K562 (cell line): ENCODE measurements around the gene SNX25. TPM values are rescaled to one million over a fixed set of nuclear protein-coding genes. Genes with fewer than 3 reads are reported as not detected.

Source experiments
- ATAC-seq: fragments of 200-7000 bp; cut with Tn5 transposase; 3 replicates; pipeline ENCODE4 v1.9.1; 2020; ENCODE audit warnings: moderate library complexity
- BruUV-seq: library from RNA; stranded (reverse); fragments of 400-500 nt; replicated peaks from 2 replicates; lab custom pipeline; 2021; lab: Mats Ljungman, UMichigan
- CTCF ChIA-PET: fragments of 300-600 bp; formaldehyde crosslinking; extraction: SDS; loops from one replicate; lab custom pipeline; 2021; ENCODE audit warnings: low intra/inter-chr PET ratio; lab: Yijun Ruan, JAX
- POLR2A ChIA-PET: fragments of 300-600, 350-650 bp; sonication (Branson Sonifier 250); formaldehyde crosslinking; extraction: SDS; loops from one replicate; lab custom pipeline; 2021; ENCODE audit warnings: antibody characterized with exemption, inconsistent platforms; lab: Yijun Ruan, JAX
- DNase-seq, 4 experiments: peaks; one replicate each; pipeline versions ENCODE4 v3.0.0 to v3.0.0-alpha.2; 2011 to 2018; ENCODE audit warnings: low spot score in 3 of 4, mixed read lengths in 3 of 4; ENCODE audit errors: extremely low read depth in 1 of 4
- FAIRE-seq: peaks from 2 replicates; lab custom pipeline; 2011; peaks lifted over from hg19 to GRCh38; lab: Jason Lieb, UNC
- H2AFZ ChIP-seq: 2 replicates; pipeline ENCODE4 v1.6.0; 2011; ENCODE audit warnings: low read depth, low read length, control low read depth, inconsistent platforms
- H3K27ac ChIP-seq: fragments of 200-600 bp; 3 replicates; pipeline ENCODE4 v1.8.0; 2011; ENCODE audit warnings: low read depth, mild to moderate bottlenecking, control low read depth, inconsistent platforms, low read length, moderate library complexity, mixed read lengths; ENCODE audit errors: extremely low read depth
- H3K27me3 ChIP-seq, 2 experiments: fragments of 300-600 bp in 1 of 2; 2 replicates in 1 of 2; 3 replicates in 1 of 2; pipeline versions ENCODE4 v1.6.0 to v1.8.0; 2011; ENCODE audit warnings: inconsistent platforms in 2 of 2, low read length in 2 of 2, mild to moderate bottlenecking in 1 of 2, mixed read lengths in 1 of 2, moderate library complexity in 1 of 2; ENCODE audit not compliant: control insufficient read depth in 2 of 2, insufficient read depth in 2 of 2
- H3K36me3 ChIP-seq: fragments of 300-600 bp; 3 replicates; pipeline ENCODE4 v1.8.0; 2011; ENCODE audit warnings: mild to moderate bottlenecking, low read length, inconsistent platforms; ENCODE audit not compliant: control insufficient read depth, insufficient read depth
- H3K4me1 ChIP-seq, 2 experiments: fragments of 200-600 bp in 1 of 2; replicated peaks in 1 of 2; 2 replicates in 1 of 2; 3 replicates in 1 of 2; pipeline versions ENCODE4 v1.5.1 to v1.8.0; 2011; ENCODE audit warnings: inconsistent platforms in 2 of 2, low read length in 2 of 2, mild to moderate bottlenecking in 1 of 2, mixed read lengths in 1 of 2, moderate library complexity in 1 of 2; ENCODE audit not compliant: control insufficient read depth in 2 of 2, insufficient read depth in 2 of 2
- H3K4me2 ChIP-seq: 2 replicates; pipeline ENCODE4 v1.6.1; 2011; ENCODE audit warnings: low read length, control low read depth, inconsistent platforms, mixed read lengths; ENCODE audit not compliant: insufficient read depth
- H3K4me3 ChIP-seq: fragments of 200-600 bp; sonication (generic), shearing (Covaris generic); 2 replicates; pipeline ENCODE4 v1.5.1; 2016; ENCODE audit warnings: control low read depth, inconsistent platforms
- H3K79me2 ChIP-seq: fragments of 200-600 bp; 3 replicates; pipeline ENCODE4 v1.8.0; 2011; ENCODE audit warnings: low read length, inconsistent platforms; ENCODE audit not compliant: control insufficient read depth, insufficient read depth
- H3K9ac ChIP-seq, 2 experiments: 2 replicates each; pipeline versions ENCODE4 v1.6.0 to v1.6.1; 2011; ENCODE audit warnings: low read depth in 2 of 2, low read length in 2 of 2, control low read depth in 1 of 2, inconsistent platforms in 1 of 2, mild to moderate bottlenecking in 1 of 2, mixed read lengths in 1 of 2; ENCODE audit not compliant: insufficient read depth in 1 of 2
- H3K9me1 ChIP-seq: one replicate; pipeline ENCODE4 v1.6.0; 2011; ENCODE audit warnings: inconsistent platforms, mild to moderate bottlenecking, low read length, moderate library complexity; ENCODE audit not compliant: control insufficient read depth, insufficient read depth
- H3K9me3 ChIP-seq: replicated peaks from 2 replicates; pipeline ENCODE4 v1.5.1; 2011; ENCODE audit warnings: low read depth, low read length, inconsistent platforms; ENCODE audit not compliant: control insufficient read depth, insufficient read depth
- H4K20me1 ChIP-seq: replicated peaks from 2 replicates; pipeline ENCODE4 v1.6.1; 2011; ENCODE audit warnings: low read length, inconsistent platforms, mixed read lengths; ENCODE audit not compliant: control insufficient read depth, insufficient read depth
- ARID1B ChIP-seq: fragments of 450-650 bp; IDR thresholded peaks from 2 replicates; pipeline ENCODE4 v1.6.1; 2016; ENCODE audit warnings: antibody characterized with exemption, mild to moderate bottlenecking, inconsistent platforms
- CBFA2T3 ChIP-seq: fragments of 450-650 bp; IDR thresholded peaks from 2 replicates; pipeline ENCODE4 v1.6.1; 2017
- ZFPM2 ChIP-seq: fragments of 250-450 bp; sonication (Bioruptor Pico); IDR thresholded peaks from 2 replicates; pipeline ENCODE4 v1.5.1; 2022; ENCODE audit warnings: mild to moderate bottlenecking
- WGBS: fragments of 100-300 bp; shearing (Covaris generic); methylation state at CpG from one replicate; pipeline ENCODE4 v1.1.6; 2016; ENCODE audit warnings: low coverage, mixed read lengths; ENCODE audit not compliant: insufficient coverage; ENCODE audit errors: missing lambda C conversion rate; 5-methylcytosine and 5-hydroxymethylcytosine counted together
- in situ Hi-C: fragments of 300-500 bp; cut with MboI; formaldehyde crosslinking; loops from 4 replicates; pipeline ENCODE4 v1.15.0; 2018; ENCODE audit warnings: inconsistent platforms, mixed read lengths
- intact Hi-C: fragments of 100-400 bp; cut with micrococcal nuclease; formaldehyde crosslinking; loops from 2 replicates; pipeline ENCODE4 v1.14.2; 2022
- polyA plus RNA-seq, 8 experiments: library from polyadenylated mRNA; depleted of rRNA in 4 of 8; stranded (reverse) in 5 of 8; unstranded in 3 of 8; fragments of >200 nt; fragmentation: Nextera tagmentation in 2 of 8; fragmentation: Illumina TruSeq in 1 of 8; extraction: Ambion mirVana in 2 of 8; extraction: Trizol in 1 of 8; gene quantifications; 2 replicates each; pipeline versions ENCODE4 v1.2.1 to v1.2.3, GENCODE V29; 2011 to 2014; ENCODE audit warnings: inconsistent platforms in 1 of 8, missing spikeins in 1 of 8
- total RNA-seq, 7 experiments: library from RNA; depleted of rRNA in 6 of 7; stranded (reverse); fragments of >200 nt in 6 of 7; fragmentation: Illumina TruSeq in 2 of 7; extraction: Trizol in 2 of 7; gene quantifications; 2 replicates each; pipeline versions ENCODE4 v1.2.1 to v1.2.3, GENCODE V29; 2011 to 2021; ENCODE audit warnings: low replicate concordance in 1 of 7
- TF ChIP-seq, protein P1 (sequence below): fragments of 250-450 bp; sonication (Bioruptor Pico); IDR thresholded peaks from 2 replicates; pipeline ENCODE4 v1.9.0; 2021; ENCODE audit warnings: mild to moderate bottlenecking

Gene SNX25
- total and polyA plus RNA-seq, 9 of the 15 experiments (the other 6 are each of a cell fraction or from before 2014, with no cell fraction given), result 2.5 to 23.4 (median 13.3) TPM

- H3K27ac ChIP-seq, result no peak overlapping the region
- in situ Hi-C loops (loop anchor here (10.0 kb wide), 1 partner anchor 187 kb away; the partner anchor contains the start of genes CFAP97 and SNX25), intact Hi-C loops (no loop called here)
- H2AFZ ChIP-seq, result no peak overlapping the region
- no peaks in the 10 kb centered on the region for H3K9me3 ChIP-seq
- no peak for DNase-seq
- ChIA-PET POLR2A (no interaction called here), CTCF (no interaction called here)
- no peaks in the 10 kb centered on the region; the same call in 2 of the 3 replicates for H3K36me3 ChIP-seq
- no peak overlapping the region for H3K4me3 ChIP-seq
- no peak for ATAC-seq
- H3K9me1 ChIP-seq, result no peaks in the 10 kb centered on the region
- no peak for FAIRE-seq
- no peaks in the 10 kb centered on the region for H3K27me3 ChIP-seq
- 29% methylated on average over 1 of the region's 1 CpG for WGBS
- peaks cover 0 to 14% of the 10 kb centered on the region in 2 experiments; a peak in 4 of 5 replicates for H3K4me1 ChIP-seq
- no peak overlapping the region for H3K9ac ChIP-seq
- H3K4me2 ChIP-seq, result no peak overlapping the region
- H4K20me1 ChIP-seq, result no peaks in the 10 kb centered on the region
- H3K79me2 ChIP-seq, result peaks cover 22% of the 10 kb centered on the region
- peak; percentile 46; the same call in 1 of the 2 replicates for TF ChIP-seq CBFA2T3
- no peak for TF ChIP-seq ZFPM2 (CRISPR knock-in tag)
- TF ChIP-seq, protein P1, sequence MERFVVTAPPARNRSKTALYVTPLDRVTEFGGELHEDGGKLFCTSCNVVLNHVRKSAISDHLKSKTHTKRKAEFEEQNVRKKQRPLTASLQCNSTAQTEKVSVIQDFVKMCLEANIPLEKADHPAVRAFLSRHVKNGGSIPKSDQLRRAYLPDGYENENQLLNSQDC, result no peak
- peak; percentile 33; the same call in 1 of the 2 replicates for TF ChIP-seq ARID1B
- no TSS peak for BruUV-seq
Measured at GRCh38 chr4:185392156-185392555, 182.8 kb downstream of the SNX25 start.
